Keratinocyte (primary cell): ENCODE results near the gene TLE6. TPM values are rescaled to one million over a fixed set of nuclear protein-coding genes. Genes with fewer than 3 reads are reported as not detected.

Experiments
- DNase-seq: peaks from one replicate; pipeline ENCODE4 v3.0.0-alpha.2; 2011; ENCODE audit warnings: low read depth, missing footprints, low spot score
- FAIRE-seq: peaks from 2 replicates; lab custom pipeline; 2011; peaks lifted over from hg19 to GRCh38; lab: Jason Lieb, UNC
- H2AFZ ChIP-seq: 2 replicates; pipeline ENCODE4 v1.6.0; 2012; ENCODE audit warnings: low read length, control low read depth, inconsistent platforms; ENCODE audit not compliant: control insufficient read depth
- H3K27ac ChIP-seq: 2 replicates; pipeline ENCODE4 v1.5.1; 2011; ENCODE audit warnings: low read length; ENCODE audit not compliant: control insufficient read depth, insufficient read depth
- H3K27me3 ChIP-seq: 3 replicates; pipeline ENCODE4 v1.6.0; 2011; ENCODE audit warnings: low read length; ENCODE audit not compliant: control insufficient read depth, insufficient read depth; ENCODE audit errors: extremely low read depth
- H3K36me3 ChIP-seq, 2 experiments: 2 replicates in 1 of 2; 3 replicates in 1 of 2; pipeline ENCODE4 v1.5.1; 2011; ENCODE audit warnings: low read length in 2 of 2, mild to moderate bottlenecking in 1 of 2; ENCODE audit not compliant: control insufficient read depth in 2 of 2, insufficient read depth in 2 of 2; ENCODE audit errors: extremely low read depth in 1 of 2
- H3K4me1 ChIP-seq: 3 replicates; pipeline ENCODE4 v1.5.1; 2011; ENCODE audit warnings: low read length; ENCODE audit not compliant: control insufficient read depth, insufficient read depth; ENCODE audit errors: extremely low read depth
- H3K4me2 ChIP-seq: 3 replicates; pipeline ENCODE4 v1.6.0; 2011; ENCODE audit warnings: low read depth, low read length; ENCODE audit not compliant: control insufficient read depth, insufficient read depth; ENCODE audit errors: extremely low read depth
- H3K4me3 ChIP-seq, 3 experiments: fragments of 200-600 bp in 1 of 3; sonication (generic) in 1 of 3; 2 replicates in 2 of 3; 3 replicates in 1 of 3; pipeline ENCODE4 v1.5.1; 2011 to 2016; ENCODE audit warnings: low read length in 3 of 3, mild to moderate bottlenecking in 3 of 3, control low read depth in 2 of 3, inconsistent platforms in 1 of 3, low read depth in 1 of 3, mixed read lengths in 1 of 3, mixed run types in 1 of 3, moderate library complexity in 1 of 3; ENCODE audit not compliant: control insufficient read depth in 2 of 3, insufficient read depth in 2 of 3; ENCODE audit errors: extremely low read depth in 1 of 3
- H3K79me2 ChIP-seq: 2 replicates; pipeline ENCODE4 v1.6.0; 2012; ENCODE audit warnings: low read length; ENCODE audit not compliant: control insufficient read depth, insufficient read depth
- H3K9ac ChIP-seq: 3 replicates; pipeline ENCODE4 v1.6.0; 2011; ENCODE audit warnings: low read length; ENCODE audit not compliant: control insufficient read depth, insufficient read depth; ENCODE audit errors: extremely low read depth
- H3K9me1 ChIP-seq: 3 replicates; pipeline ENCODE4 v1.6.0; 2011; ENCODE audit warnings: low read length; ENCODE audit not compliant: control insufficient read depth, insufficient read depth; ENCODE audit errors: extremely low read depth
- H3K9me3 ChIP-seq: 2 replicates; pipeline ENCODE4 v1.5.1; 2012; ENCODE audit warnings: low read depth, low read length; ENCODE audit not compliant: control insufficient read depth
- H4K20me1 ChIP-seq: 3 replicates; pipeline ENCODE4 v1.6.0; 2011; ENCODE audit warnings: low read length; ENCODE audit not compliant: control insufficient read depth, insufficient read depth; ENCODE audit errors: extremely low read depth
- CTCF ChIP-seq, 3 experiments: IDR thresholded peaks in 1 of 3; conservative IDR thresholded peaks in 1 of 3; optimal IDR thresholded peaks in 1 of 3; 2 replicates in 2 of 3; 3 replicates in 1 of 3; pipeline versions ENCODE3 to v1.5.1; 2011; ENCODE audit warnings: low read length in 3 of 3, mild to moderate bottlenecking in 3 of 3, moderate library complexity in 2 of 3, control low read depth in 1 of 3, inconsistent platforms in 1 of 3; ENCODE audit not compliant: insufficient read depth in 2 of 3; ENCODE audit errors: extremely low read depth in 1 of 3
- EZH2 ChIP-seq: IDR thresholded peaks from one replicate; pipeline ENCODE4 v1.6.1; 2012; ENCODE audit warnings: inconsistent platforms, mild to moderate bottlenecking, low read length, moderate library complexity
- dilution Hi-C: fragments of 300-500 bp; cut with MboI; formaldehyde crosslinking; loops from one replicate; pipeline ENCODE4 v1.7.0; 2020; ENCODE audit warnings: low sequenced_read_pairs; ENCODE audit not compliant: extremely low pct_ligation_motif_present
- polyA plus RNA-seq, 5 experiments: library from polyadenylated mRNA; depleted of rRNA in 3 of 5; stranded (reverse) in 3 of 5; stranded (forward) in 1 of 5; unstranded in 1 of 5; fragments of >200 nt; gene quantifications; 1 replicate in 1 of 5; 2 replicates in 3 of 5; 3 replicates in 1 of 5; pipeline versions ENCODE4 v1.2.1 to v1.2.3, GENCODE V29; 2011 to 2012; ENCODE audit warnings: missing spikeins in 2 of 5, low read depth in 1 of 5, low replicate concordance in 1 of 5

Gene TLE6
- polyA plus RNA-seq, 1 donor (not counting 4 experiments of a cell fraction or from before 2014, with no cell fraction given), result 1.2 TPM

GRCh38 chr19:3027292-3027691 is 49.9 kb downstream of the TLE6 start:
- no peaks in the 10 kb centered on the region for H3K4me1 ChIP-seq
- no peak overlapping the region for H3K4me3 ChIP-seq
- DNase-seq, result no peak
- H3K79me2 ChIP-seq, result no peaks in the 10 kb centered on the region
- H3K27ac ChIP-seq, result no peak overlapping the region
- TF ChIP-seq CTCF (optimal IDR thresholded peaks at IDR 0.05 in 1 of 3, IDR thresholded peaks at IDR 0.05 in 1 of 3, conservative IDR thresholded peaks at IDR 0.05 in 1 of 3; ENCODE audit: extremely low read depth in 1 of 3, insufficient read depth in 2 of 3, low read length in 3 of 3) (no peak), EZH2 (peak; percentile 13)
- no peak overlapping the region for H2AFZ ChIP-seq
- dilution Hi-C loops, result no loop called here
- no peak overlapping the region for H3K9ac ChIP-seq
- no peaks in the 10 kb centered on the region for H4K20me1 ChIP-seq
- H3K27me3 ChIP-seq, result peaks cover 25% of the 10 kb centered on the region
- FAIRE-seq, result no peak
- no peak overlapping the region for H3K4me2 ChIP-seq
- no peaks in the 10 kb centered on the region for H3K36me3 ChIP-seq
- no peaks in the 10 kb centered on the region for H3K9me1 ChIP-seq
- H3K9me3 ChIP-seq, result no peaks in the 10 kb centered on the region

GRCh38 chr19:3027981-3028304 is 50.6 kb downstream of the TLE6 start:
- DNase-seq, result no peak
- Histone ChIP-seq H3K4me1 (no peaks in the 10 kb centered on the region), H3K4me2 (no peak overlapping the region), H4K20me1 (no peaks in the 10 kb centered on the region), H3K36me3 (no peaks in the 10 kb centered on the region), H2AFZ (no peak overlapping the region), H3K9me1 (no peaks in the 10 kb centered on the region), H3K27me3 (peaks cover 25% of the 10 kb centered on the region), H3K79me2 (no peaks in the 10 kb centered on the region), H3K27ac (no peak overlapping the region), H3K9me3 (no peaks in the 10 kb centered on the region), H3K9ac (no peak overlapping the region), H3K4me3 (no peak overlapping the region)
- no peak for FAIRE-seq
- dilution Hi-C loops, result no loop called here
- TF ChIP-seq EZH2 (peak; percentile 61), CTCF (optimal IDR thresholded peaks at IDR 0.05 in 1 of 3, IDR thresholded peaks at IDR 0.05 in 1 of 3, conservative IDR thresholded peaks at IDR 0.05 in 1 of 3; ENCODE audit: extremely low read depth in 1 of 3, insufficient read depth in 2 of 3, low read length in 3 of 3) (no peak)
